Renal pelvis (tissue), 4 donors: ENCODE results near the gene PPP6R2. TPM values are rescaled to one million over a fixed set of nuclear protein-coding genes. Genes with fewer than 3 reads are reported as not detected.

Source experiments
- DNase-seq: peaks from one replicate; pipeline ENCODE4 v3.0.0-alpha.2; 2013
- polyA plus RNA-seq, 3 donors: library from polyadenylated mRNA; unstranded; fragments of 120-200 nt; gene quantifications; one replicate each; pipeline ENCODE4 v1.2.1, GENCODE V29; 2013; ENCODE audit not compliant: insufficient read length in 3 of 3

PPP6R2 gene
- polyA plus RNA-seq, 3 donors = 46.5 to 54.7 (median 50.5) TPM

DNA sequence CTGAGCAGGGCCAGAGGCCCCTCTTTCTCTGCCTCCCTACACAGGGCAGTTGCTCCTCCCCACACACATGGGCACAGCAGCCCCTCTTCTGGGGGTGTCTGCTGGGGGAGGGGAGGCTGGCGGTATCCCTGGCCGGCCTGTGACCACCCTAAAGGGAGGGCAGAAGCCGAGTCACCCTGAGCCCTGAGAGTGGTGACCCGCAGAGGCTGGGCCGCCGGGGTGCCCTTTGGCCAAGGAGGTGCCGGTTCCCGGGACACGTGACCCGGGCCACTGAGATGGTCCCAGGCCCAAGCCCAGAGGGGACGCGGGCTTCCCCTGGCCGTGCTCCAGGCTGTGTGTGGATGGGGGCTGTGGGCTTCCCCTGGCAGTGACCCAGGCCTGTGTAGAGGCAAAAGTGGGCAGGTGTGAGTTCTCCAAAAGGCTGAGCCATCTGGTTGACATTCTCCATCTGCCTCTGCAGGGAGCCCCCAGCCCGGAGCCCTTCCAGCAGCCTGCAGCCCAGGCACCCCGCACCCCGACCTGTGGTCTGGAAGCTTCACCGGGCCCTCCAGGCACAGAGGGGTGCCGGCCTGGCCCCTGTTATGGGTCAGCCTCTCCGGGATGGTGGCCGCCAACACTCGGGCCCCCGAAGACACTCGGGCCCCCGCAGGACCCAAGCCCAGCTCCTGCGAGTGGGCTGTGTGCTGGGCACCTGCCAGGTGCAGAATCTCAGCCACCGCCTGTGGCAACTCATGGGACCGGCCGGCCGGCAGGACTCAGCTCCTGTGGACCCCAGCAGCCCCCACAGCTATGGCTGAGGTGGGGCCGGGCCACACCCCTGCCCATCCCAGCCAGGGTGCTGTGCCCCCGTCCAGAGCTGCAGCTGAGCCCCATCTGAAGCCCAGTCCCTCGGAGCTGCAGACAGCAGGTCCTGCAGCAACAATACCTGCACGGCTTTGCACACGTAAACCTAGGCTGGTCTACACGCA is 139.3 kb downstream of the PPP6R2 start:
- no peak for DNase-seq

DNA sequence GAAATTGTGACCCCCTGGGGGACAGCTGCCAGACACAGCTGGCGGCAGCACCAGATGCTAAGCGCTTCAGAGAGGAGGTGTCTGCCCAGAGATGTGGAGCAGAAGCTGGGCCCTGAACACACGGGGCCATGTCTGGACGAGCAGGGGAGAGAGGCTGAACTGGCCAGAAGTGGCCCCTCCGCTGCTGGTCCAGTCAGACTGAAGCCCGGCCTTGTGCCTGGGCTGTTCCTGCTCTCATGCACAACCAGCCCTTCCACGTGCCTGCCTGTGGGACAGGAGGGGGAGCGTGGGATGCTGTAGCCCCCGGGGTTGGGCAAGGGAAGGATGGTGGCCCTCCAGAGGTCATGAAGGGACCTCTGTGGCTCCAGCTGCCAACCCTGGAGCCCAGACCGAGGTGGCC is 140.0 kb downstream of the PPP6R2 start:
- no peak for DNase-seq

DNA sequence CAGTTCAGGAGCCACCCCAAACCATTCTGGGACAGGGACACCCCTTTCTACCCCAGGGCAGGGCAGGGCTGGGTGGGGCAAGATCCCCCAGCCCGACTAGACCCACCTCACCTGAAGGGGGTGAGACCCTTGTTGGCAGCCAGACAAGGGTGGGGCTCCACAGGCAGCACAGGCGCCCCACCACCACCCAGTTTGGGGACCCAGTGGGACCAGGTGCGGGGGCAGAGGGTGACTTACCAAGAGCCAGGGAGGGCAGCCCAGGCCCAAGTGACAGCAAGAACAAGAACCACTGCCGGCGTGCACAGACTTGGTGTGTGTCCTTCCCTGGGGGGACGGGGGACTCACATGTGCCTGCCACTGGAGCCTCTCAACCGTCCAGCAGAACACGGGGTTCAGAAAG is 140.4 kb downstream of the PPP6R2 start:
- no peak for DNase-seq

DNA sequence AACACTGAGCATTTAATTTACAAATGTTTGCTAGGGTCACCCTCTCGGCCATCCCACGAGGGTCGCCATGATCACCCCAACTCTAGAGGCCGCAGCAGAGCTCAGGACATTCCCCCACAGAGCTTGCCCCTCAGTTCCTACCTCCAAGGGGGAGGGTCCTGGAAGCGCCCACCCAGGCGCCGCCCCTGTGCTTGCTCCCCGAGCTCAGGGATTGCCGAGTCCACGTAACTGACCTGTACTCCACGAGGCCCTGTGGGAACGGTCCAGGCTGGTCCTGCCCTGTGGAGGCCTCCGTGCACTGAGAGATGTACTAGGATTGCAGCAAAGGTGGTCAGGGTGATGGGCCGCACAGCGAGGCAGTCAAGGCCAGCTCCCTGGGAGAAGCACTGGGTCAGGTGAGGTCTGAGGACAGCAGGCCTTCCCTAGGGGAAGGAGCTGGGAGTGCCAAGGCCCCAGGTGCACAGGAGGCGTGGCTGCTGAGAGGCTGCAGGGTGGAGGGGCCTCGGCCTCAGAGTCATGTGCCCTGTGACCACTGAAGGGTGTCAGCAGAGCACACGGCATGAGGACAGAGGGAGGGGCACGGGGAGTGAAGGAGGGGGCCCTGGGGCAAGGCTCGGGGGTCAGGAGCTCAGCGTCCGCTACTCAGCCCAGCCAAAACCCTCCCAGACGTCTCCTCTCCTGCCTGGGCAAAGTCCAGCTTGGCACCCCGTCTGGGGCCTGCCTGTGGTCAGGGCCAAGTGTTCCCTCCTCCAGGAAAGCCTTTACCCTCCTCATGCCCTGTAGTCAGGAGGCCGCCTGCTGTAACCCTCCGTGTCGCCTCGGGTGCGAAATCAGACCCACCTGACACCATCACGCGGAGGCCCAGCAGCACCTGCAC is 141.1 kb downstream of the PPP6R2 start:
- no peak for DNase-seq

DNA sequence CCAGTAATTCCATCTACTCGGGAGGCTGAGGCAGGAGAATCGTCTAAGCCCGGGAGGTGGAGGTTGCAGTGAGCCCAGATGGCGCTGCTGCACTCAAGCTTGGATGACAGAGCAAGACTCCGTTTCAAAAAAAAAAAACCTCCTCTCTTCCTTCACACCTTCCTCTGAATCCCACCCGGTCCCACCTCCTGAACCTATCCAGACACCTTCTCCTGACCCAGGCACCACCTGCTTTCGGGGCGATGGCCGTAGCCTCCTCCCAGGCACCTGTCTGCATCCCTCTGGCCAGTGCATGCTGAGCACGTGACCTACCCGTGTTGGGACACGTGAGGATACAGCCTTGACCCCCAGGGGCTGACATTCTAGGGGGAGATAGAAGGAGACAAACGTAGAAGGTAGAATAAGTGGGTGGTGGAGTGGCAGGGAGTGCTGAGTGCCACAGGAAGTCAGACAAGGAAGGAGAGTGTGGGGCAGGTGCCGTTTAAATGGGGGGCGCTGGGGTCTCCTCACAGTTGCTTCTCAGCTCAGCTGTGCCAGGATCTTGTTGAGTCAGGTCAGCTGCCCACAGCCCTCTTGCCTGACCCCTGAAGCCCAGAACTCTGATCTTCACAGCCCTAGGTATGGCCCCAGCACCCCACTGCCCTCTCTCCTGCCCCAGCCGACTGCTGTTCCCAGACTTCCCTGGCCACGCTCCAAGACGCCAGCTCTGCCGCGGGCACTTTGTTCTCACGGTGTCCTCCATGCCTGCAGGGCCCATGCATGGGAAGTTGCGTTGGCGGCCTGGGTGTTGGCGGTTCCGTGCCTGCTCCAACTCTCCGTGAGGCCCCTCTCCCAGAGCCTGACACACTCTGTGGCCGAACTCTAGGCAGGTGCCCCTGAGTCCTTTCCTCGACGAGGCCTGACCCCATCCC is 142.3 kb downstream of the PPP6R2 start:
- DNase-seq = no peak

DNA sequence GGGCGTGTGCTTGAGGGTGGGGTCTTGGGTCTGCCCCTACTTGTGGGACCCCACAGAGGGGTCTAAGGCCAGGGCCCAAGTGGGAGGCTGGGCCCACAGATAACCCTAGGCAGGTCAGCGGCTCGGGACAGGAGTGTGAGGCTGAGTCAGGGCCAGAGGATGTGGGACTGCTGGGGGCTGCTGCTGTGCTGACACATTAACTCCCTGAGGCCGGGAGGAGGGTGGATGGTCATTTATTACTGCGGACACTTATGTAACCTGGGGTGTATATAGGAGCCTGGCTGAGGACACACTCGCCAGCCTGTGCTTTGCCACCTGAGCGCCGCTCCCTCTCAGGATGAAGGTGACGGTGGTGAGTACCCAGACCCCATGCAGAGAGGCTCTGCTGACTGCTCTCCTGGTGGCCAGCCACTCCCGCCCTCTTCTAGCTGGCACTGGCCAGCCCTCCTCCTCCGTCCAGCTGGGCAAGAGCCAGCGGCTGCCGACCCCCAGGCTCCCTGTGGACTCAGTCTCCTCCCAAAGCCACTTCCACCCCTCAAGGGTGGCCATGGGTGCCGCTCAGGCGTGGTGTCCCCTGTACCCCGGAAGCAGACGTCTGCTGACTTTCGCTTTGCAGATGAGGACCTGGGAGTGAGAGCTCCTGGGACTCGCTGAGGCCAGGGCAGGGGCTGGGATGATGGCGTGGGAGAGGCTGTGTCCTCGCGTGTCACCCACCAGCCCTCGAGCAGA is 143.6 kb downstream of the PPP6R2 start, which contains the start of gene MIOX:
Gene MIOX, plus strand, starts transcription at position 299 of the 729 bp plus-strand sequence. Its CDS starts 39 bp downstream, at position 338.
- no peak for DNase-seq

DNA sequence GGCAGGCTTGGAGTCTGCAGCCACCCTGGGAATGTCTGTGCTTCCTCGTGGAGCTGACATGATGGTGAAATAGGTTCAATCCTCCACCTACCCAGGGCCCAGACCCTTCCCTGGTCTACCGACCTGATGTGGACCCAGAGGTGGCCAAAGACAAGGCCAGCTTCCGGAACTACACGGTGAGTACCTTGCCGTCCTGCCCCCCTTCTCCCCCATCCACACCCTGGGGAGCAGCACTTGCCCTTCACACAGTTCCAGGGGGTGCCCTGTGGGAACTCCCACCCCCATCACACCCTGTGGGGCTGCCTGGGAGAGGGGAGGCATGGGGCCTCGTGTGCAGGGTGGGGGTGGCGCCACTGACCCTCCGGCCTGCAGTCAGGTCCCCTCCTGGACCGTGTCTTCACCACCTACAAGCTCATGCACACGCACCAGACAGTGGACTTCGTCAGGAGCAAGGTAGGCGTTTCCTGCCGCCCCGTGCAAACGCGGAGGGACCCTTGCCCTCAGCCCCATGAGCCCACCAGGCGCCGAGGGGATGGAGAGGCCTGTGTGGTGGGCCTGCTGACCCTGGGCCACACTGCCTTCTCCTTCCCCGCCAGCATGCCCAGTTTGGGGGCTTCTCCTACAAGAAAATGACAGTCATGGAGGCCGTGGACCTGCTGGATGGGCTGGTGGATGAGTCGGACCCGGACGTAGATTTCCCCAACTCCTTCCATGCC is 144.3 kb downstream of the PPP6R2 start:
- DNase-seq = no peak

DNA sequence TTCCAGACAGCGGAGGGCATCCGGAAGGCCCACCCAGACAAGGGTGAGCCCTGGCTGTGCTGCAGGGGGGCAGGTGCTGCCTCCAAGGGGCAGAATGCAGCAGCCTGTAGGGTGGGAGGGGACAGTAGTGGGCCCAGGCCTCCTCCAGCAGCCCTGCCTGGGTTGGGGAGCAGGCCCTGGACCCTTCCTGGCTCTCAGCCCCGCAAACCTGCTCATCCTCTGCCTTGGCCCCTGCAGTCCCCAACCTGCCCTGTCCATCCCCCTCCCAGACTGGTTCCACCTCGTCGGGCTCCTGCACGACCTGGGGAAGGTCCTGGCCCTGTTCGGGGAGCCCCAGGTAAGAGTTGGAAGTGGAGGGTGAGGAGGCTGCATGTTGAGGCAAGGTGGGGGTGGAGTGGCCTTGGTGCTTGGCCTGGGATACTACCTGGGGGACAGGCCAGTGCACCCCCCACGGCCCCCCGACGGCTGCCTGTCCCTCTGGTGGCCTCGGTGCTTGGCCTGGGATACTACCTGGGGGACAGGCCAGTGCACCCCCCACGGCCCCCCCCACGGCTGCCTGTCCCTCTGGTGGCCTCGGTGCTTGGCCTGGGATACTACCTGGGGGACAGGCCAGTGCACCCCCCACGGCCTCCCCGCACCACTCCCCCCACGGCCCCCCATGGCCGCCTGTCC is 145.0 kb downstream of the PPP6R2 start:
- DNase-seq = no peak

DNA sequence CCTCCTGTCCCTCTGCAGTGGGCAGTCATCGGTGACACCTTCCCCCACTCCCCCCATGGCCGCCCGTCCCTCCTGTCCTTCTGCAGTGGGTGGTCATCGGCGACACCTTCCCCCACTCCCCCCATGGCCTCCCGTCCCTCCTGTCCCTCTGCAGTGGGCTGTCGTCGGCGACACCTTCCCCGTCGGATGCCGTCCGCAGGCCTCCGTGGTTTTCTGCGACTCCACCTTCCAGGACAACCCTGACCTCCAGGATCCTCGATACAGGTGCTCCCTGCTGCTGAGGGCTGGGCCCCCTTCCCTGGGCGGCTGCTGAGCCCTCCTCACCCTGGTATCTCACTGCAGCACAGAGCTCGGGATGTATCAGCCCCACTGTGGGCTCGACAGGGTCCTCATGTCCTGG is 145.8 kb downstream of the PPP6R2 start:
- DNase-seq = no peak

DNA sequence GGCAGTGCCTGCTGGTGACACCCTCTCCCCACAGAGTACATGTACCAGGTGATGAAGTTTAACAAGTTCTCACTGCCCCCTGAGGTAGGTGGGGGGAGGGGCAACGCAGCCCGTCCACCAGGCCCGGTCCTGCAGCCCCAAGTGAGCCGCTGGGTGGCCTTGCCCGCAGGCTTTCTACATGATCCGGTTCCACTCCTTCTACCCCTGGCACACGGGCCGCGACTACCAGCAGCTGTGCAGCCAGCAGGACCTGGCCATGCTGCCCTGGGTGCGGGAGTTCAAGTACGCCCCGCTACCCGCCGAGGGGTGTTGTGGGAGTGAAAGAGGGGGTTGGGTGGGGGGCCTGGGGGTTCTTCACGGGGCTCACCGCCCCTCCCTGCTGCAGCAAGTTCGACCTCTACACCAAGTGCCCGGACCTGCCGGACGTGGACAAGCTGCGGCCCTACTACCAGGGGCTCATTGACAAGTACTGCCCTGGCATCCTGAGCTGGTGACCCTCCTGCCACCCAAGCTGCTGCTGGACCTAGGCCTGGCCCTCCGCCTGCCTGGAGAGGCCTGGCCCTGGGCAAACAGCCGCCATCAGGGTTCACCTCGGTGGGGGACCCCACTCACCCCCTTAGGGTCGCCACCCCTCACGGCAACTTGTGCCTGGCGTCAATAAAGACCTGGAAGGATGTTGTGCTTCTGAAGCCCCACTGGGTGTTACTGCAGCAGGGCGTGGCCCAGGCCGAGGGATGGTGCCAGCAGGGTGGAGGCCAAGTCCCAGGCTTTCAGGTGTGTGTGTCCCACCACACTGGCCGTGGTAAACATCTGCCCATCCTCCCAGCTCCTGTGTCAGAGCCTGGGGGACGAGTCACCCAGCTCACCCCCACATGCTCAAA is 146.5 kb downstream of the PPP6R2 start:
- DNase-seq = no peak

DNA sequence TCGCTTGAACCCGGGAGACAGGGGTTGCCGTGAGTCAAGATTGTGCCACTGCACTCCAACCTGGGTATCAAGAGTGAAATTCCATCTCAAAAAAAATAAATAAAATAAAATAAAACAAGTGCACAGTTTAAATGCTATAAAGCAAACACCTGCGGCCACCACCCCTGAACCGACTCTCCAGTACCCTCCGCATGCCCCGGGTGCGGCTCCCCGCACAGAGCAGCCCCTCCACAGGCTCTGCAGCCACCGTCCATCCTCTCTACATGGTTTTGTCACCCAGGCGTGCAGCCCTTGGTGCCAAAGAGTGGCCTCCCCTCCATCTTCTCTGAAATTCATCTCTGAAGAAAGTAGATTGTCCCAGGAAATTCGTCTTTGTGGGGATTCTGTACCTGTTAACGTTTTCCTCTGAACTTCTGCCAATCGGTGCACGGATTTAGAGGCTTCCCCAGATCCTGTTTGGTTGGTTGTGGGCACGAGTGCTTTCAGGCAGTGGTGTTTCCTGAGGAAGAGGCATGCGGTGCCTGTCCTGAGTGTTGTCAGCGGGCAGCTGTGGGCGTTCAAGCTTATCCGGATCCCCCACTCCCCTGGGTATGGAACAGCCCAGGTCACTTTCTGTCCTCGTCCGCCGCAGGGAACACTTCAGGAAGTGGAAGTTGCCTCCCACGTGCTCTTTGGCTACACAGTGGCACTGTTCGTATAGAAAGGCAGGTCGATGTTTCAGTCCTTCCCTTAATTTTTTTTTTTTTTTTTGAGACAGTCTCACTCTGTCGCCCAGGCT is 147.6 kb downstream of the PPP6R2 start:
- no peak for DNase-seq

Other genes starting within 250 kb of the PPP6R2 start
- gene PANX2, start 172.6 kb upstream of the PPP6R2 start, polyA plus RNA-seq = 1 to 10 TPM; 1.3 to 2.5 (median 2.5) TPM
- gene TRABD, start 157.4 kb upstream of the PPP6R2 start, polyA plus RNA-seq = 10 to 100 TPM; 27.2 to 33.9 (median 30.3) TPM
- gene SELENOO, start 142.3 kb upstream of the PPP6R2 start, polyA plus RNA-seq = 10 to 100 TPM; 24.8 to 32.9 (median 28.9) TPM
- gene TUBGCP6, start 98.3 kb upstream of the PPP6R2 start, polyA plus RNA-seq = 10 to 100 TPM; 37.9 to 49.9 (median 48.1) TPM
- 10 to 100 TPM; 25.6 to 29.8 (median 26.7) TPM for gene HDAC10, start 92.1 kb upstream of the PPP6R2 start, polyA plus RNA-seq
- 10 to 100 TPM; 16.7 to 17.7 (median 17.2) TPM for gene MAPK12, start 81.6 kb upstream of the PPP6R2 start, polyA plus RNA-seq
- 10 to 100 TPM in 1 of 3 donors, 1 to 10 TPM in 2; 8.3 to 10.2 (median 9.7) TPM for gene MAPK11, start 72.9 kb upstream of the PPP6R2 start, polyA plus RNA-seq
- gene PLXNB2, start 35.7 kb upstream of the PPP6R2 start, polyA plus RNA-seq = 100 to 1,000 TPM; 249 to 261 (median 258) TPM
- 10 to 100 TPM; 13.9 to 18.7 (median 18.5) TPM for gene DENND6B, start 16.3 kb upstream of the PPP6R2 start, polyA plus RNA-seq
- gene SBF1, start 131.7 kb downstream of the PPP6R2 start, polyA plus RNA-seq = 10 to 100 TPM; 42.2 to 51.0 (median 42.9) TPM
- 1 to 10 TPM; 4.4 to 6.0 (median 5.7) TPM for gene ADM2, start 138.2 kb downstream of the PPP6R2 start, polyA plus RNA-seq
- gene MIOX, start 143.5 kb downstream of the PPP6R2 start, polyA plus RNA-seq = 1 to 10 TPM; 3.3 to 6.6 (median 4.2) TPM
- 10 to 100 TPM; 47.3 to 61.5 (median 60.5) TPM for gene LMF2, start 164.4 kb downstream of the PPP6R2 start, polyA plus RNA-seq
- 10 to 100 TPM; 48.3 to 57.4 (median 56.6) TPM for gene NCAPH2, start 164.9 kb downstream of the PPP6R2 start, polyA plus RNA-seq
- 1 to 10 TPM in 2 of 3 donors, not detected in 1; 5.4 to 6.7 TPM for gene SCO2, start 182.3 kb downstream of the PPP6R2 start, polyA plus RNA-seq
- gene TYMP, start 186.7 kb downstream of the PPP6R2 start, polyA plus RNA-seq = 1 to 10 TPM; 1.4 to 2.2 (median 2.0) TPM
- under 1 TPM in 2 of 3 donors, not detected in 1; 0.04 to 0.30 TPM for gene KLHDC7B, start 202.6 kb downstream of the PPP6R2 start, polyA plus RNA-seq
- gene SYCE3, start 219.6 kb downstream of the PPP6R2 start, polyA plus RNA-seq = under 1 TPM in 1 of 3 donors, not detected in 2; 0.58 TPM
- 10 to 100 TPM; 16.8 to 18.3 (median 17.1) TPM for gene CPT1B, start 235.1 kb downstream of the PPP6R2 start, polyA plus RNA-seq
- gene CHKB, start 239.5 kb downstream of the PPP6R2 start, polyA plus RNA-seq = 100 to 1,000 TPM in 2 of 3 donors, 10 to 100 TPM in 1; 74.5 to 109 (median 105) TPM